ENCODE measurements around the gene G0S2. TPM values are rescaled to one million over a fixed set of nuclear protein-coding genes. Genes with fewer than 3 reads are reported as not detected.

The G0S2 gene
- total RNA-seq, 1 experiment from 2014 or later = 620 TPM

- H3K4me2 ChIP-seq (ENCODE audit: low read length) = no peak overlapping the region
- H3K79me2 ChIP-seq (ENCODE audit: low read length) = no peaks in the 10 kb centered on the region
- TF ChIP-seq, protein P1, sequence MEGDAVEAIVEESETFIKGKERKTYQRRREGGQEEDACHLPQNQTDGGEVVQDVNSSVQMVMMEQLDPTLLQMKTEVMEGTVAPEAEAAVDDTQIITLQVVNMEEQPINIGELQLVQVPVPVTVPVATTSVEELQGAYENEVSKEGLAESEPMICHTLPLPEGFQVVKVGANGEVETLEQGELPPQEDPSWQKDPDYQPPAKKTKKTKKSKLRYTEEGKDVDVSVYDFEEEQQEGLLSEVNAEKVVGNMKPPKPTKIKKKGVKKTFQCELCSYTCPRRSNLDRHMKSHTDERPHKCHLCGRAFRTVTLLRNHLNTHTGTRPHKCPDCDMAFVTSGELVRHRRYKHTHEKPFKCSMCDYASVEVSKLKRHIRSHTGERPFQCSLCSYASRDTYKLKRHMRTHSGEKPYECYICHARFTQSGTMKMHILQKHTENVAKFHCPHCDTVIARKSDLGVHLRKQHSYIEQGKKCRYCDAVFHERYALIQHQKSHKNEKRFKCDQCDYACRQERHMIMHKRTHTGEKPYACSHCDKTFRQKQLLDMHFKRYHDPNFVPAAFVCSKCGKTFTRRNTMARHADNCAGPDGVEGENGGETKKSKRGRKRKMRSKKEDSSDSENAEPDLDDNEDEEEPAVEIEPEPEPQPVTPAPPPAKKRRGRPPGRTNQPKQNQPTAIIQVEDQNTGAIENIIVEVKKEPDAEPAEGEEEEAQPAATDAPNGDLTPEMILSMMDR (conservative IDR thresholded peaks at IDR 0.05; ENCODE audit: low read depth, low read length) = no peak
- TF ChIP-seq EZH2phosphoT487 (IDR thresholded peaks at IDR 0.05; ENCODE audit: borderline replicate concordance, low read length) (no peak), EZH2 (IDR thresholded peaks at IDR 0.05; ENCODE audit: low read length, unreplicated experiment) (no peak)
- no peaks in the 10 kb centered on the region for H4K20me1 ChIP-seq (ENCODE audit: low read length)
- H3K9me3 ChIP-seq (ENCODE audit: low read length) = no peaks in the 10 kb centered on the region
- H3K4me3 ChIP-seq (ENCODE audit: low read length) = no peak overlapping the region
- no peak for ATAC-seq
- ChIA-PET POLR2A (ENCODE audit: unreplicated experiment) (no interaction called here), CTCF (no interaction called here)
- H3K36me3 ChIP-seq (ENCODE audit: low read depth, low read length) = no peaks in the 10 kb centered on the region
- no peak overlapping the region for H3K27ac ChIP-seq (ENCODE audit: low read length)
- DNase-seq = no peak
- H2AFZ ChIP-seq (ENCODE audit: low read length) = no peak overlapping the region
- no peaks in the 10 kb centered on the region for H3F3A ChIP-seq (ENCODE audit: low read length, unreplicated experiment)
- intact Hi-C loops (cut with micrococcal nuclease) = no loop called here
- no peaks in the 10 kb centered on the region for H3K9me2 ChIP-seq (replicated peaks; ENCODE audit: low read length)
- H3K9ac ChIP-seq (ENCODE audit: low read length) = no peak overlapping the region
- H3K27me3 ChIP-seq (ENCODE audit: low read length) = no peaks in the 10 kb centered on the region
- peaks cover 11% of the 10 kb centered on the region for H3K4me1 ChIP-seq (ENCODE audit: insufficient read depth, low read length)
- no TSS peak for BruUV-seq (replicated peaks)
Observed at GRCh38 chr1:209702832-209703231, 27.6 kb downstream of the G0S2 start.

GRCh38 chr1:209703834-209704504 is 28.8 kb downstream of the G0S2 start:
- ChIA-PET CTCF (no interaction called here), POLR2A (ENCODE audit: unreplicated experiment) (no interaction called here)
- H3K4me3 ChIP-seq (ENCODE audit: low read length) = no peak overlapping the region
- no peak for ATAC-seq
- no peak for TF ChIP-seq EZH2phosphoT487 (IDR thresholded peaks at IDR 0.05; ENCODE audit: borderline replicate concordance, low read length)
- TF ChIP-seq, protein P1 (conservative IDR thresholded peaks at IDR 0.05; ENCODE audit: low read depth, low read length) = no peak
- no peak for TF ChIP-seq EZH2 (IDR thresholded peaks at IDR 0.05; ENCODE audit: low read length, unreplicated experiment)
- no peak overlapping the region for H2AFZ ChIP-seq (ENCODE audit: low read length)
- H3K9ac ChIP-seq (ENCODE audit: low read length) = no peak overlapping the region
- H3K27ac ChIP-seq (ENCODE audit: low read length) = no peak overlapping the region
- no peak overlapping the region for H3K4me2 ChIP-seq (ENCODE audit: low read length)
- intact Hi-C loops (cut with micrococcal nuclease) = no loop called here
- H3F3A ChIP-seq (ENCODE audit: low read length, unreplicated experiment) = no peaks in the 10 kb centered on the region
- H4K20me1 ChIP-seq (ENCODE audit: low read length) = no peaks in the 10 kb centered on the region
- no peaks in the 10 kb centered on the region for H3K27me3 ChIP-seq (ENCODE audit: low read length)
- H3K36me3 ChIP-seq (ENCODE audit: low read depth, low read length) = no peaks in the 10 kb centered on the region
- DNase-seq = no peak
- BruUV-seq (replicated peaks) = no TSS peak
- no peaks in the 10 kb centered on the region for H3K9me2 ChIP-seq (replicated peaks; ENCODE audit: low read length)
- H3K9me3 ChIP-seq (ENCODE audit: low read length) = no peaks in the 10 kb centered on the region
- H3K4me1 ChIP-seq (ENCODE audit: insufficient read depth, low read length) = peaks cover 12% of the 10 kb centered on the region
- no peaks in the 10 kb centered on the region for H3K79me2 ChIP-seq (ENCODE audit: low read length)

DNA sequence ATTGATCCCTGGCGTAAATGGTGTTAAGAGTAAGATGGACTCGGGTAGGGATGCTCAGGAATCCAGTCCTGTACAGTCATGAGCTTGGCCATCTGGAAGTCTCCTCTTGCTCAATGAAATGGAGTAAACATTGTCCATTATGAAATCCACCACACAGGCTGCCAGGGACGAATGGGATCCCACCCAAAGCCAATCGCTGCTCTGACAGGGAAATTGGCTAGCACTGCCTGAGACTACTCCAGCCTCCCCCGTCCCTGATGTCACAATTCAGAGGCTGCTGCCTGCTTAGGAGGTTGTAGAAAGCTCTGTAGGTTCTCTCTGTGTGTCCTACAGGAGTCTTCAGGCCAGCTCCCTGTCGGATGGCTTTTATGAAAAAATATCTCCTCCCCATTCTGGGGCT is 29.4 kb downstream of the G0S2 start, which contains the start of gene HSD11B1:
HSD11B1 (plus strand) TSS at position 263 of the 400 bp plus-strand sequence; CDS start at position 360, 97 bp downstream.
- Histone ChIP-seq H2AFZ (ENCODE audit: low read length) (no peak within 1 kb of the TSS), H3K4me2 (ENCODE audit: low read length) (no peak within 1 kb of the TSS), H3K4me3 (ENCODE audit: low read length) (no peak within 1 kb of the TSS), H3F3A (ENCODE audit: low read length, unreplicated experiment) (no peaks in the 10 kb centered on the region), H3K79me2 (ENCODE audit: low read length) (no peaks in the 10 kb centered on the region), H3K9me2 (replicated peaks; ENCODE audit: low read length) (no peaks in the 10 kb centered on the region), H3K9me3 (ENCODE audit: low read length) (no peaks in the 10 kb centered on the region), H3K36me3 (ENCODE audit: low read depth, low read length) (no peaks in the 10 kb centered on the region), H3K27me3 (ENCODE audit: low read length) (no peaks in the 10 kb centered on the region), H3K9ac (ENCODE audit: low read length) (no peak within 1 kb of the TSS), H4K20me1 (ENCODE audit: low read length) (no peaks in the 10 kb centered on the region), H3K27ac (ENCODE audit: low read length) (no peak within 1 kb of the TSS), H3K4me1 (ENCODE audit: insufficient read depth, low read length) (peaks cover 12% of the 10 kb centered on the region)
- no peak for DNase-seq
- ATAC-seq = no peak
- TF ChIP-seq EZH2 (IDR thresholded peaks at IDR 0.05; ENCODE audit: low read length, unreplicated experiment) (no peak), EZH2phosphoT487 (IDR thresholded peaks at IDR 0.05; ENCODE audit: borderline replicate concordance, low read length) (no peak)
- TF ChIP-seq, protein P1 (conservative IDR thresholded peaks at IDR 0.05; ENCODE audit: low read depth, low read length) = no peak
- BruUV-seq (replicated peaks) = no TSS peak
- ChIA-PET POLR2A (ENCODE audit: unreplicated experiment) (interaction anchor here (0.6 kb wide), 1 partner anchor 41 kb away, joined by 8 read pairs; no protein-coding TSS in a partner anchor), CTCF (no interaction called here)
- intact Hi-C loops (cut with micrococcal nuclease) = no loop called here

All from PC-3 (cell line).